HG03095 (cell line): ENCODE measurements around the gene NOXA1.
"Not testable (repeated sequence)": the region's sequence is repeated elsewhere in the genome, so short reads cannot be mapped to it uniquely, and the experiment has no call there.

ENCODE experiments used
- ATAC-seq: cut with Tn5 transposase; IDR thresholded peaks from one replicate; pipeline ENCODE4 v1.9.1; 2021; ENCODE audit warnings: moderate library complexity; ENCODE audit not compliant: unreplicated experiment

The NOXA1 gene

DNA sequence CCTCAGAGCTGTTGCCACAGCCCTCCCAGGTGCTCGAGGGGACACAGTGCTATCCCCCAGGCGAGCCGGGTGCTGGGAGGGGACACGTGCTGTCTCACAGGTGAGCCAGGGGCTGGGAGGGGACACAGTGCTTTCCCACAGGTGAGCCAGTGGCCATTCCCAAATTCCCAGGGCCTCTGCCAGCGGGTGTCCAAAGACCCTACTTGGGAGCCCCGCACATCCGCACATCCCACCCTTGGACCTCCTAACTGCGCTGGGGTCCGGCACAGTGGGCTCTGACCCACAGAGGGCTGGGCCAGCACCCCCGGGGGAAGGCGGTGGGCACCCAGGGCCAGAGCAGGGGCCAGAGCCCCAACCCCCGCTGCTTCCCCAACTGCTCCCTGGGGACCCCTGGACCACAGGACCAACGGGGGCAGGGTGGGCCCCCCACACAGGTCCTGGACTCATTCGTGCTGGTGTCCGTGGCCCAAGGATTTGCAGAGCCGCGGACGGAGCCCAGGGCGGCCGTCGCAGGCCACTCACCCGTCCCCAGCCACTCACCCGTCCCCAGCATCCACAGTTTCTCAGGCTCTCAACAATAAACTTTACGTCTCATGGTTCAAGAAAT, 18.1 kb upstream of the NOXA1 start:
- no peak for ATAC-seq

- ATAC-seq, result no peak
These were observed 17.5 kb upstream of the NOXA1 start for GRCh38 chr9:137405677-137406081.

DNA sequence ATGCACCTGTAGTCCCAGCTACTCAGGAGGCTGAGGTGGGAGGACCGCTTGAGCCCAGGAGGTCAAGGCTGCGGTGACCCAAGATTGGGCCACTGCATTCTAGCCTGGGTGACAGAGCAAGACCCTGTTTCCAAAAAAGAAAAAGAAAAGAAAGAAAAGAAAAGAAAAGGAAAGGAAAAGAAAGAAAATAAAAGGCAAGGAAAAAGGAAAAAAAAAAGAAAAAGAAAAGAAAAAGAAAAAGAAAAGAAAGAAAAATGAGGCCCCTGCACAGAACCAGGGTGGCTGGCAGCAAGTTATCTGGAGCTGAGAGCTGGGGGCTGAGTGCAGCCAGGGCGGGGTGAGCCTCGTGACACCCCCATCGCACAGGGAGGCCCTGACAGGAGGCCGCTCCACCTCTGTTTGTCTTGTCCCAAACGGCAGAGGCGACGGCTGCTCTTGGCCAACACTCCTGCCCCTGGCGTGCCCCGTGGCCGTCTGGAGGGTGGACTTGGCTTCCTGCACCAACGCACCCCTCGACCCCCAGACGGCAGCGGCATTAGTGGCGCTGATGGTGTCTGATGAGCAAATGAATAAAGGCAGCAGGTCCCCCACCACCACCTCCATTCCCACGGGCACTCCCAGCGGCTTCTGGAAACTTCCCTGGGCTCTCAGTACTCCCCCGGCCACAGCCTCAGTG, 17.0 kb upstream of the NOXA1 start:
- ATAC-seq, result no peak

DNA sequence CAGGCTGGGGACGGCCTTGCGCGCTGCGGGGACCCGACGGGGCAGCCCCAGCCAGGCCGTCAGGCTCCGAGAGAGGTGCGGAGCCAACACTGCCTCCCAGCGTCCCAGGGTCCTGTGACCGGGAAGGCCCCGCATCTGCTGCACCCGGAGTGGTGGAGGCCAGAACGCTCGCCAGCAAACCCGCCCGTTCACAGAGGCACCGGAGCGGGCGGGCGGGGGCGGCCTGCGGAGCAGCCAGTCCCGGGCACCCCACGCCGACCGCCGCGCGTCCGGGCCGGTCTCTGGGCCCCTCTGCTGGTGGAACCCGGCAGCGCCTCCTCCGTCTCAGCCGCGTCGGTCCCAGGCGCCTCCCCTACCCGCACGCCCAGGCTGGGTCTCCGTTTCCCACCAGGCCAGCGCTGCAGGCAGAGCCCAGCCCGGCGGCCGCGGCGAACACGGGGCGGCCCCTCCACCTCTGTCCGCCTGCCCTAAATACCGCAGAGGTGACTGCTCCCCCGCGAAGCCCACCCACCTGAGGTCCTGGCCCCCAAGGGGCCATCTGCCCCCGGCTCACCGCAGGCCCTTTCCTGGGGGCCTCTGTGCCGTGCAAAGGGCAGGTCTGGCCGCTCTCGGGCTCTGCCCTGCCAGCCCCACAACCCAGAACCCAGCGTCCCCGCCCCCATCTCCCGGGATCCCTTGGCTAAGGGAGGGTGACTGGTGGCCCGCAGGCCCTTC, 16.2 kb upstream of the NOXA1 start:
- no peak for ATAC-seq

DNA sequence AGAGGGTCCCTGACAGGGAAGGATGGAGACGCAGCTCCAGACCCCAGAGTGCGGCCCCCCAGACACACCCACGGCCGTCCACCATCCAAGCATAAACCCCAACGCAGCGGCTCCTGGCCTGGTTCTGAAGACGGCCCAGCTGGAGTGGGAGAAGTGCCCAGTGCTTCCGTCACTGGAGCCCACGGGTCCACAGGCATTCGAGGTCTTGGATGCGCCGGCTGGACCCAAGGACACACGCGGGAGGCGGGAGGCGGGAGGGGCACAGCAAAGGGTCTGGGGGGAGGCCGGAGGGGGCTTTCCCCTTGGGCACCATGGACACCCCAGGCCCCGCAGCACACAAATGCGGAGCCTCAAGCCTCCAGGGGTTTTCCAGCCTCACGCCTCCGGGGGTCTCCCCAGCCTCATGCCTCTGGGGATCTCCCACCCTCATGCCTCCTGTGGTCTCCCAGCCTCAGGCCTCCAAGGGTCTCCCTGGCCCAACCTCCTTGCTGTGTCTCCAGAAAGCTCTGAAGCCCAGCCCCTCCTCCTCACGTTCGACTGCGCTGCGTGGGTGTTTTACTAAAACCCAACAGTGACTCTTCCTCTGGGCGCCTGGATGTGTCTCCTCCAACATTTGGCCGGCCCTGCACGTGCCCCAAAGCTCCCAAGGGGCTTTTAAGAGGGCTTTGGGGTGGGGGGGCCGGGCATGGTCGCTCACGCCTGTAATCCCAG, 15.4 kb upstream of the NOXA1 start:
- ATAC-seq, result no peak

DNA sequence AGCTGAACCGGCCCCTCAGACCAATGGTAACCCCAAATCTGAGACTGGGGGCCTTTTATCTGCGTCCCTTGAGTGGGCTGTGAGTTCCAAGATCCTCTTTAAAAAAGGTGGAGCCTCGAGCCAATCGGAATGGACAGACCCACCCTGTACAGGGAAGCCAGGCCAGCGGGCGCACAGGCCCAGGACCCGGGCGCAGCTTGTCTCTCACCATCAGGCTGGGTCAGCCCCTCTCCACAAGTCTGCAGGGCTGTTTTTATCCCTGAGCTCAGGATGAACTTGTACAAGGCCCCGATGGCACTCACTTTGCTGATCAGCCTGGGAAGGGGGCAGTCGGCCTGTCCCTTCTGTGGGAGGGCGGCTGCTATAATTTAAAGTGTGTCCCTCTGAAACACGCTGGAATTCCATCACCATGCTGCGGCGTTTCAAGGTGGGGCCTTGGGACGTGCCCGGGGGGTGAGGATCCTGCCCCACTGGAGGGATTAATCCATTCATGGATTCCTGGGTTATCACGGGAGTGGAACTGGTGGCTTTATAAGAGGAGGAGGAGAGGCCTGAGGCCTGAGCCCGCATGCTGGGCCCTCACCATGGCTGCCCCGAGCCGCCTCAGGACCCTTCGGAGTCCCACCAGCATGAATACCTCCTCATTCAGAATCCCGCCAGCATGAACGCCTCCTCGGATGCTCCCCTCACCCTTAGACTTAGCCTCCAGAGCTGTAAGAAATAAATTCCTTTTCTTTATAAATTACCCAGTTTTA, 14.4 kb upstream of the NOXA1 start:
- ATAC-seq, result no peak

GRCh38 chr9:137409515-137409914, 13.7 kb upstream of the NOXA1 start:
- ATAC-seq, result no peak

- ATAC-seq, result not testable (repeated sequence)
These were observed 12.8 kb upstream of the NOXA1 start for GRCh38 chr9:137410236-137410890.

- no peak for ATAC-seq
These were observed 12.3 kb upstream of the NOXA1 start for GRCh38 chr9:137410891-137411249.

DNA sequence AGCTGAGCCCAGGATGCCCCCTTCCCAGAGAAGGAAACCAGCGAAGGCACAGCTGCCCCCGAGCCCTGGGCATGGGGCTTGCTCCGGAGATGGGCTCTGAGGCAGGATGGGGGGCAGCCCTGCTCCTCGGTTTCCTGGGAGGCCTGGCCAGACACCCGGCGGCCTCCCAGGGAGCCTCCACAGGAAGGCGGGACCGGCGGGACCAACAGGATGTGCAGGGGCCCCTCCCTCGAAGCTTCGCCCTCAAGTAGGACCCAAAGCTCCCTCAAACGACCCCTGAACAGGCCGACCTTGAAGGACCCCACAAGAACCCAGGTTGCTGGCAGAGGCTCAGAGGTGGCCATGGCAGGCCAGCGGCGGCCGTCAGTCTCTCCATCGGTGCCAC, 11.9 kb upstream of the NOXA1 start:
- no peak for ATAC-seq

DNA sequence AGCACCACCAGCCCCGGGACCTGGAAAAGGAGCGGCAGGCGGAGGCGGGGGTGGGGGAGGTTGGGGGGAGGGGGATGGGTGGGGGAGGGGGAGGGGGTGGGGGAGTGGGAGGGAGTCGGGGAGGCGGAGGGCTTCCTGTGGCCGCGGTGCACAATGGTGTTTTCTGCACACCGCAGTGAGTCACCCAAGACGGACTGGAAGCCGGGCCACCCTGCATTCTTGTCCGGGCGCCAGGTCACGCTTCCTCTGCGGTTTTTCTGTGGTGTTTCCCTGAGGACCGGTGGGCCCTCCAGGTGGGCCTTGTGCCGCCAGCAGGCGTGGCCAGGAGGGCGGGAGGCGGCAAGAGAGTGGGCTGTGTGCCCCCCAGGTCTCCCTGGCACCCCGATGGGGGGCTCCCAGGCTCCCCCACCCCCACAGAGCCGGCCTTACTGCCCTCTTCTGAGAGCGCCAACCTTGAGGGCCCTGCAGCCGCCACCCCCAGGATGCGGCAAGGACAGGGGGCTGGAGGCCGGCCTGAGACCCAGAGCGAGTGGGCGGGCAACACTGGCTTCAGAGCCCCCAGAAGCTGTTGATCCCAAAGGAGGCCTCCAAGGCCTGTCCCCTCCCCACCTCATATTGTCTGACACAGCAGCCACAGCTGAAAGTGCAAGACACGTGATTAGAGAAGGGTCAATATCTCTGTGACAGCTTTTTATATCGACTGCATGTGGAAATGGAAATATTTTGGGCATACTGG, 11.4 kb upstream of the NOXA1 start:
- ATAC-seq, result no peak

DNA sequence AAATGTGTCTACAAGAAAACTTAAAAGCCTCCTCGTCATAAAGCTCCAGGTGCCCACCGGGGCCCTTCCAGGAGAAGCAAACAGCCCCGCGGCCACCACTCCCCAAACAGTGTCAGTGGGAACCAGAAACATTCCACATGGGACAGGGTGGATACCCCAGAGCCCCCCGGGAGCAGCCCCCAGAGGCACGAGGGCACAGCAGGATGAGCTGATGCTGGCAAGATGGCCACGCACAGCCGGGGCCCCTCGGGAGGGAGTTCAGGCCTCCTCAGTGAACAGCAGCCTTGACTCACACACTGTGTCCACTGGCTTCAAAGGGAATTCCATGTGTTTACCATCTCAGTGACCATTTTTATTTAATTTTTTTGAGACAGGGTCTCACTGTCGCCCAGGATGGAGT, 10.8 kb upstream of the NOXA1 start:
- ATAC-seq, result no peak

- no peak for ATAC-seq
These were observed 7.7 kb upstream of the NOXA1 start for GRCh38 chr9:137415451-137415850.

- ATAC-seq, result no peak
These were observed 7.1 kb upstream of the NOXA1 start for GRCh38 chr9:137416006-137416562.

DNA sequence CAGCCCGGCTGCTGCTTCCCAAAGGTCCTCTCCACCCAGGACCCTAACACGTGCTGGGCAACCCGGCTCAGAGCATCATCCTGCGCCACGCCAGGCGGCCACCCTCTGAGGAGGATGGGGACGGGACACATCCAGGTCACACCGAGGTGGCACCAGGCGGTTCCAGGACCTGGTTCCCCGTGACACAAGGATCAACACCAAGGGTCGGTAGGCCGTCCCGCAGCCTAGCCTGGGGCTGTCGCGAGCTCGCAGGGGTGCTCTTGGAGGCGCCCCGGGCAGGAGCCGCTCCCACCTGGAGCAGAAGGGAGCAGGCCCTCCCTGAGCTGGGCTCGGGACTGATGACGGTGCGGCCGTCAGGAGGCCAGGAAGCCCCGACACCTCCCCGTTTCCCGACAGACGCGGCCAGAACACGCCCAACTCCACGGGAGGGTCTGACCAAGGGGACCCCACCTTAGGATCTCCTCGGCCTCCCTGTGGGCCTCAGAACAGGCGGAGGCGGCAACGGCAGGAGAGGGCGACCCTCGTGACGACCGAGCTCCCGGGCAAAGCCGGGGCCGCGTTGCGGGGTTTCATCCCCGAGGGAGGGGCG, 6.5 kb upstream of the NOXA1 start:
- no peak for ATAC-seq

DNA sequence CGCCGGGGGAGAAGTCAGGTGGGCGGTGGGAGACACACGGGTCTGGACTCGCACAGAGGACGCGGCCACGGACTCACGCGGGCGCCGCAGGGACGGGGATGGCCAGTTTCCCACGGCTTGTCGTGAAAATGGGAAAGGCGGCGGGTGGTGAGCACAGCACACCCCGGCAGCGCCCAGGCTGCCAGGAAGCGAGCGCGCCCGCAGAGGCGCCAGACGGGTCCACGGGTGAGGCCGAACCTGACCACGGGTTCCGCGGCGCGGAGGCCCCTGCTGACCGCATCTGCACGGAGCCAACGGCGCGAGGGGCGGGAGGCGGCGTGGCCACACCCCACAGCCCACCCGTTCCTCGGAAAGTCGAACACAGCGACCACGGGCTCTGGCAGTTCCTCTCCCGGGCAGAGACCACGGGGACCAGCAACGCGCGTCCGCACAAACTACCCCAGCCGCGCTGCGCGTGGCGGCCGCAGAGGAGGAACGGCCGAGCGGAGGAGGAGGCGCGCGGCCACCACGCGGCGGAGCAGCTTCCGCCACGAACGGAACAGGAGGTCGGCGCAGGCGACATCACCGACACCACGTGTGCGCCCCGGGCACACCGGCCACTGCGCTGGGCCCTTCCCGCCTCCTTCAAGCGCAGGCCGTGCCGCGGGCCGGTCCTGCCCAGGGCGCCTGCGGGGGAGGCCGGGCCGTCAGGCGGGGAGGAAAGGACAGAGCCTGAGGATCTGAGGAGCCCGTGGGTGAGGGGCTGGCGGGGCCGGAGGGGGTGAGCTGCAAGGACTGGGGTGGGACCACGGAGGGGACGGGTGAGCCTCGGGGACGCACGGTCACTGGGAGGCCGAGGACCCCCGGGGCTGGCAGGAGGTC, 5.8 kb upstream of the NOXA1 start:
- ATAC-seq, result no peak

DNA sequence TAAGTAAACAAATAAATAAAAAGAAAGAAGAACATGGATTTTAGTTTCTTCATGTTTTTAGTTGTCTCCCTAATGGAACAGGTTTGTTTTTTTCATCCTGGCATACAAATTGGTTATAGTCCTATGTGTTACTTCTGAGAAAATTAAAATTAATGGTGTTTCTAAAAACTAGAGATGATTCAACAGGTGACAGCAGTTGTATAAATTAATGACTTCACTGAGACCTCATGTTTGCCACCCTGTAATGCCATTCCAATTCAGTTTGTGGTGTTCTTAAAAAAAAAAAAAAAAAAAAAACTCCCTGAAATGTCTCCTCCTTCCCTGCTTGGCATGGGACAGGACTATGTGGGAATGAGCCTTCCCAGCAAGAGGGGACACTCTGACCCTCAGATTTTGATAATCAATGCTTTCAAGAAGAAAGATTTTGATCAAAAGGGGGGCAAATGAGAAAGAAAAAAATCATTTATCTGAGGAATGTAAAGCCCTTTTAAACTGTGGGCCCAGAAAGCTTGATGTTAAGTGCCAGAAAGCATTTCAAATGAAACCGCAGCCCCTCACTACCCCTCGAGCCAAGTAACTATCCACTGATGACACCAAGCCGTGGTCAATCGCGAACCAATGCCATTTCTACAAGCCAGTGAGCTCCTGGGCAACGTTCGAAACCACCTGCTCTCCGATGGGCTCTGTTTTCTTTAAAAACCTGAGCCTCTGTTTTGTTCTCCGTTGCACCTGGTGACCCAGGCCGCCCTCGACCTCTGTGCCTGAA, 1.2 kb upstream of the NOXA1 start:
- ATAC-seq, result no peak
